GM23338 (cell line): ENCODE measurements around the gene ESPN. TPM values are rescaled to one million over a fixed set of nuclear protein-coding genes. Genes with fewer than 3 reads are reported as not detected.

Experiments used
- ATAC-seq: fragments of 200-7000 bp; cut with Tn5 transposase; 3 replicates; pipeline ENCODE4 v1.9.1; 2020
- DNase-seq: peaks from one replicate; pipeline ENCODE4 v3.0.0-alpha.2; 2015; ENCODE audit warnings: low spot score
- H2AFZ ChIP-seq: fragments of 200-600 bp; sonication (generic); 2 replicates; pipeline ENCODE4 v1.8.0; 2016; ENCODE audit warnings: antibody characterized with exemption, mild to moderate bottlenecking, moderate library complexity
- H3F3A ChIP-seq: fragments of 200-600 bp; sonication (generic); replicated peaks from 2 replicates; pipeline ENCODE4 v1.8.0; 2017; ENCODE audit warnings: antibody characterized with exemption, mixed run types, low read depth
- H3K27ac ChIP-seq: fragments of 200-600 bp; sonication (generic); 2 replicates; pipeline ENCODE4 v1.6.1; 2016; ENCODE audit warnings: low read depth
- H3K27me3 ChIP-seq: fragments of 200-600 bp; sonication (generic); 2 replicates; pipeline ENCODE4 v1.8.0; 2016; ENCODE audit warnings: mild to moderate bottlenecking, mixed run types, moderate library complexity; ENCODE audit not compliant: insufficient read depth
- H3K36me3 ChIP-seq: fragments of 200-600 bp; sonication (generic); 2 replicates; pipeline ENCODE4 v1.8.0; 2016; ENCODE audit warnings: mild to moderate bottlenecking; ENCODE audit not compliant: insufficient read depth
- H3K4me1 ChIP-seq: fragments of 200-600 bp; sonication (generic); 2 replicates; pipeline ENCODE4 v1.8.0; 2016; ENCODE audit warnings: mild to moderate bottlenecking, moderate library complexity; ENCODE audit not compliant: insufficient read depth
- H3K4me2 ChIP-seq: fragments of 200-600 bp; sonication (generic); 2 replicates; pipeline ENCODE4 v1.7.1; 2017; ENCODE audit warnings: mixed run types
- H3K4me3 ChIP-seq: fragments of 200-600 bp; sonication (generic); 2 replicates; pipeline ENCODE4 v1.6.1; 2016; ENCODE audit warnings: mixed run types
- H3K79me2 ChIP-seq: fragments of 200-600 bp; sonication (generic); replicated peaks from 2 replicates; pipeline ENCODE4 v1.8.0; 2017; ENCODE audit warnings: mild to moderate bottlenecking; ENCODE audit not compliant: insufficient read depth
- H3K9me2 ChIP-seq: fragments of 200-600 bp; sonication (generic); 2 replicates; pipeline ENCODE4 v1.8.0; 2017; ENCODE audit not compliant: insufficient read depth
- H4K20me1 ChIP-seq: fragments of 200-600 bp; sonication (generic); replicated peaks from 2 replicates; pipeline ENCODE4 v1.8.0; 2017; ENCODE audit warnings: mild to moderate bottlenecking; ENCODE audit not compliant: insufficient read depth
- H3K27ac Mint-ChIP-seq: 2 replicates; pipeline ENCODE4 v1.8.0; 2020; ENCODE audit warnings: inconsistent platforms, mild to moderate bottlenecking, moderate library complexity, mixed read lengths
- H3K27me3 Mint-ChIP-seq: 3 replicates; pipeline ENCODE4 v1.8.0; 2022; ENCODE audit warnings: low read depth, mild to moderate bottlenecking, moderate library complexity, mixed read lengths, inconsistent platforms; ENCODE audit not compliant: insufficient read depth, poor library complexity
- H3K36me3 Mint-ChIP-seq: 3 replicates; pipeline ENCODE4 v1.8.0; 2021; ENCODE audit warnings: low read depth, mild to moderate bottlenecking, inconsistent platforms, moderate library complexity, mixed read lengths
- H3K4me1 Mint-ChIP-seq: 3 replicates; pipeline ENCODE4 v1.8.0; 2020; ENCODE audit warnings: mild to moderate bottlenecking, inconsistent platforms, mixed read lengths
- H3K4me3 Mint-ChIP-seq: 3 replicates; pipeline ENCODE4 v1.8.0; 2021; ENCODE audit warnings: moderate library complexity, mild to moderate bottlenecking, inconsistent platforms, mixed read lengths
- H3K9me3 Mint-ChIP-seq: 3 replicates; pipeline ENCODE4 v1.8.0; 2020; ENCODE audit warnings: moderate library complexity, mild to moderate bottlenecking, inconsistent platforms, mixed read lengths
- CREB1 ChIP-seq: fragments of 250-450 bp; sonication (Bioruptor Pico); IDR thresholded peaks from 2 replicates; pipeline ENCODE4 v1.5.0; 2020; ENCODE audit warnings: low read depth, mild to moderate bottlenecking, moderate library complexity
- EZH2 ChIP-seq: fragments of 200-600 bp; sonication (generic); IDR thresholded peaks from one replicate; pipeline ENCODE4 v1.8.0; 2017; ENCODE audit warnings: antibody characterized with exemption, mild to moderate bottlenecking, low read depth; ENCODE audit not compliant: unreplicated experiment
- EZH2phosphoT487 ChIP-seq: fragments of 200-600 bp; sonication (generic); IDR thresholded peaks from one replicate; pipeline ENCODE4 v1.8.1; 2018; ENCODE audit warnings: antibody characterized with exemption; ENCODE audit not compliant: unreplicated experiment
- JUNB ChIP-seq: IDR thresholded peaks from one replicate; pipeline ENCODE4 v1.6.1; 2016; ENCODE audit warnings: antibody characterized with exemption; ENCODE audit not compliant: unreplicated experiment
- NANOG ChIP-seq: IDR thresholded peaks from 2 replicates; pipeline ENCODE4 v1.6.1; 2016; ENCODE audit warnings: antibody characterized with exemption, borderline replicate concordance
- POLR2AphosphoS5 ChIP-seq: IDR thresholded peaks from 2 replicates; pipeline ENCODE4 v1.6.1; 2016; ENCODE audit warnings: antibody characterized with exemption, low read depth
- STAT1 ChIP-seq: IDR thresholded peaks from one replicate; pipeline ENCODE4 v1.6.1; 2016; ENCODE audit warnings: antibody characterized with exemption; ENCODE audit not compliant: unreplicated experiment
- ZNF331 ChIP-seq: fragments of 250-450 bp; sonication (Bioruptor Pico); IDR thresholded peaks from 2 replicates; pipeline ENCODE4 v1.5.0; 2020; ENCODE audit warnings: low read depth, mild to moderate bottlenecking, moderate library complexity
- polyA plus RNA-seq: library from polyadenylated mRNA; unstranded; fragments of >200 nt; fragmentation: Nextera tagmentation; extraction: Ambion mirVana; gene quantifications from 2 replicates; pipeline ENCODE4 v1.2.1, GENCODE V29; 2016
- total RNA-seq: library from RNA; depleted of rRNA; stranded (reverse); fragments of >200 nt; shearing (Covaris generic); gene quantifications from 2 replicates; pipeline ENCODE4 v1.2.3, GENCODE V29; 2014
- TF ChIP-seq, protein P1 (sequence below): fragments of 250-450 bp; sonication (Bioruptor Pico); IDR thresholded peaks from 2 replicates; pipeline ENCODE4 v1.5.0; 2020; ENCODE audit warnings: mild to moderate bottlenecking, moderate library complexity
- TF ChIP-seq, protein P2 (sequence below): IDR thresholded peaks from one replicate; pipeline ENCODE4 v1.6.1; 2018; ENCODE audit warnings: antibody characterized with exemption; ENCODE audit not compliant: unreplicated experiment
- TF ChIP-seq, protein P3 (sequence below), 2 experiments: fragments of 200-600 bp in 1 of 2; sonication (generic) in 1 of 2; conservative IDR thresholded peaks; 2 replicates each; pipeline versions ENCODE4 v1.5.1 to v1.6.1; 2016 to 2017; ENCODE audit warnings: antibody characterized with exemption in 2 of 2, low read depth in 2 of 2, mild to moderate bottlenecking in 2 of 2, moderate library complexity in 1 of 2
- TF ChIP-seq, protein P4 (sequence below): IDR thresholded peaks from 2 replicates; pipeline ENCODE4 v1.6.1; 2016; ENCODE audit warnings: antibody characterized with exemption

The ESPN gene
- total and polyA plus RNA-seq, 2 experiments from 2014 or later = 12.2 to 13.6 TPM

DNA sequence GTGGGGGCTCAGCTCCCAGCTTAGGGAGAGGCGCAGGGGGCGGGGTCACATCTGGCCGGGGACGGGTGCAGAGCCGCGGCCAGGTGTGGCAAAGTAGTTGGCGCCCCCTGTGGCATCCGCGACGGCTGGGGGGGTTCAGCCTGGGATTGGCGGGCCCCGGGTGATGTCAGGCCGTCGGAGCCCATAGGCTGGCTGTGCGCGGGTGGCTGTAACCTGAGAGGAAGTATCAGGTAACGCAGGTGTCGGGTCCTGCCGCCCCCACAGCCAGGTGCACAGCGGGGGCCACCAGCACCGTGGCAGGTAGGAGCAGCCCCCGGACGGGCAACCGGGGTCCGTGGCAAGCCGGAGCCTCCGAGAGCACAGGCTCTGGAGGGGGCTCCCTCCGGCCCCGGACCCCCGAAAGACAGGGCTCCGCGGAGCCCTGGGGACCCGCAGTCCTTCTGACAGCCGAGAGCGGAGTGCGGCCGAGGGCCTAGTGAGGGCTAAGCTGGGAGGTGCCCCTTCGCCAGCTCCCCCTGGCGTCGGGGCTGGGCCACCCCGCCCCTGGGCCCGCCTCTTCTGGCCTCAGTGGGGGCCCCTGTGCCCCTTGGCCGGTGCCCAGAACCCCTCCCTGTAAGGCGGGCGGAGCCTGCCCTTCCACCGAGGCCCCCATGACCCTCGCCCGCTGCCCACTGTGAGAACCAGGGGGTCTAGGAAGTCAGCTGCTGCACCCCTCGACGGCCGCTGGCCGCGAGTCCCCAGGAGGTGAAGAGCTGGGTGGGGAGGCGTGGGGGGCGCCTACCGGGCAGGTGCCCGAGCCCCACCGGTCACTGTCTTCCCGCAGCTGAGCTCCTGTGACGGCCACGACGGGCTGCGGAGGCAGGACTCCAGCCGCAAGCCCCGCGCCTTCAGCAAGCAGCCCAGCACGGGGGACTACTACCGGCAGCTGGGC is 23.5 kb downstream of the ESPN start:
- Histone ChIP-seq H3F3A (peaks cover 4% of the 10 kb centered on the region; the same call in 1 of the 2 replicates), H3K4me1 (peaks cover 7% of the 10 kb centered on the region; the same call in 1 of the 2 replicates)

More for the DNA sequence above, 23.5 kb downstream of the ESPN start:
- ATAC-seq = peak; percentile 76
- H3K27me3 ChIP-seq = peaks cover 7% of the 10 kb centered on the region; the same call in 1 of the 2 replicates
- TF ChIP-seq, protein P1, sequence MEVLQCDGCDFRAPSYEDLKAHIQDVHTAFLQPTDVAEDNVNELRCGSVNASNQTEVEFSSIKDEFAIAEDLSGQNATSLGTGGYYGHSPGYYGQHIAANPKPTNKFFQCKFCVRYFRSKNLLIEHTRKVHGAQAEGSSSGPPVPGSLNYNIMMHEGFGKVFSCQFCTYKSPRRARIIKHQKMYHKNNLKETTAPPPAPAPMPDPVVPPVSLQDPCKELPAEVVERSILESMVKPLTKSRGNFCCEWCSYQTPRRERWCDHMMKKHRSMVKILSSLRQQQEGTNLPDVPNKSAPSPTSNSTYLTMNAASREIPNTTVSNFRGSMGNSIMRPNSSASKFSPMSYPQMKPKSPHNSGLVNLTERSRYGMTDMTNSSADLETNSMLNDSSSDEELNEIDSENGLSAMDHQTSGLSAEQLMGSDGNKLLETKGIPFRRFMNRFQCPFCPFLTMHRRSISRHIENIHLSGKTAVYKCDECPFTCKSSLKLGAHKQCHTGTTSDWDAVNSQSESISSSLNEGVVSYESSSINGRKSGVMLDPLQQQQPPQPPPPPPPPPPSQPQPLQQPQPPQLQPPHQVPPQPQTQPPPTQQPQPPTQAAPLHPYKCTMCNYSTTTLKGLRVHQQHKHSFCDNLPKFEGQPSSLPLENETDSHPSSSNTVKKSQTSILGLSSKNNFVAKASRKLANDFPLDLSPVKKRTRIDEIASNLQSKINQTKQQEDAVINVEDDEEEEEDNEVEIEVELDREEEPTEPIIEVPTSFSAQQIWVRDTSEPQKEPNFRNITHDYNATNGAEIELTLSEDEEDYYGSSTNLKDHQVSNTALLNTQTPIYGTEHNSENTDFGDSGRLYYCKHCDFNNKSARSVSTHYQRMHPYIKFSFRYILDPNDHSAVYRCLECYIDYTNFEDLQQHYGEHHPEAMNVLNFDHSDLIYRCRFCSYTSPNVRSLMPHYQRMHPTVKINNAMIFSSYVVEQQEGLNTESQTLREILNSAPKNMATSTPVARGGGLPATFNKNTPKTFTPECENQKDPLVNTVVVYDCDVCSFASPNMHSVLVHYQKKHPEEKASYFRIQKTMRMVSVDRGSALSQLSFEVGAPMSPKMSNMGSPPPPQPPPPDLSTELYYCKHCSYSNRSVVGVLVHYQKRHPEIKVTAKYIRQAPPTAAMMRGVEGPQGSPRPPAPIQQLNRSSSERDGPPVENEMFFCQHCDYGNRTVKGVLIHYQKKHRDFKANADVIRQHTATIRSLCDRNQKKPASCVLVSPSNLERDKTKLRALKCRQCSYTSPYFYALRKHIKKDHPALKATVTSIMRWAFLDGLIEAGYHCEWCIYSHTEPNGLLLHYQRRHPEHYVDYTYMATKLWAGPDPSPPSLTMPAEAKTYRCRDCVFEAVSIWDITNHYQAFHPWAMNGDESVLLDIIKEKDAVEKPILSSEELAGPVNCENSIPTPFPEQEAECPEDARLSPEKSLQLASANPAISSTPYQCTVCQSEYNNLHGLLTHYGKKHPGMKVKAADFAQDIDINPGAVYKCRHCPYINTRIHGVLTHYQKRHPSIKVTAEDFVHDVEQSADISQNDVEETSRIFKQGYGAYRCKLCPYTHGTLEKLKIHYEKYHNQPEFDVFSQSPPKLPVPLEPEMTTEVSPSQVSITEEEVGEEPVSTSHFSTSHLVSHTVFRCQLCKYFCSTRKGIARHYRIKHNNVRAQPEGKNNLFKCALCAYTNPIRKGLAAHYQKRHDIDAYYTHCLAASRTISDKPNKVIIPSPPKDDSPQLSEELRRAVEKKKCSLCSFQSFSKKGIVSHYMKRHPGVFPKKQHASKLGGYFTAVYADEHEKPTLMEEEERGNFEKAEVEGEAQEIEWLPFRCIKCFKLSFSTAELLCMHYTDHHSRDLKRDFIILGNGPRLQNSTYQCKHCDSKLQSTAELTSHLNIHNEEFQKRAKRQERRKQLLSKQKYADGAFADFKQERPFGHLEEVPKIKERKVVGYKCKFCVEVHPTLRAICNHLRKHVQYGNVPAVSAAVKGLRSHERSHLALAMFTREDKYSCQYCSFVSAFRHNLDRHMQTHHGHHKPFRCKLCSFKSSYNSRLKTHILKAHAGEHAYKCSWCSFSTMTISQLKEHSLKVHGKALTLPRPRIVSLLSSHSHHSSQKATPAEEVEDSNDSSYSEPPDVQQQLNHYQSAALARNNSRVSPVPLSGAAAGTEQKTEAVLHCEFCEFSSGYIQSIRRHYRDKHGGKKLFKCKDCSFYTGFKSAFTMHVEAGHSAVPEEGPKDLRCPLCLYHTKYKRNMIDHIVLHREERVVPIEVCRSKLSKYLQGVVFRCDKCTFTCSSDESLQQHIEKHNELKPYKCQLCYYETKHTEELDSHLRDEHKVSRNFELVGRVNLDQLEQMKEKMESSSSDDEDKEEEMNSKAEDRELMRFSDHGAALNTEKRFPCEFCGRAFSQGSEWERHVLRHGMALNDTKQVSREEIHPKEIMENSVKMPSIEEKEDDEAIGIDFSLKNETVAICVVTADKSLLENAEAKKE = no peak
- TF ChIP-seq STAT1 = no peak
- TF ChIP-seq, protein P2, sequence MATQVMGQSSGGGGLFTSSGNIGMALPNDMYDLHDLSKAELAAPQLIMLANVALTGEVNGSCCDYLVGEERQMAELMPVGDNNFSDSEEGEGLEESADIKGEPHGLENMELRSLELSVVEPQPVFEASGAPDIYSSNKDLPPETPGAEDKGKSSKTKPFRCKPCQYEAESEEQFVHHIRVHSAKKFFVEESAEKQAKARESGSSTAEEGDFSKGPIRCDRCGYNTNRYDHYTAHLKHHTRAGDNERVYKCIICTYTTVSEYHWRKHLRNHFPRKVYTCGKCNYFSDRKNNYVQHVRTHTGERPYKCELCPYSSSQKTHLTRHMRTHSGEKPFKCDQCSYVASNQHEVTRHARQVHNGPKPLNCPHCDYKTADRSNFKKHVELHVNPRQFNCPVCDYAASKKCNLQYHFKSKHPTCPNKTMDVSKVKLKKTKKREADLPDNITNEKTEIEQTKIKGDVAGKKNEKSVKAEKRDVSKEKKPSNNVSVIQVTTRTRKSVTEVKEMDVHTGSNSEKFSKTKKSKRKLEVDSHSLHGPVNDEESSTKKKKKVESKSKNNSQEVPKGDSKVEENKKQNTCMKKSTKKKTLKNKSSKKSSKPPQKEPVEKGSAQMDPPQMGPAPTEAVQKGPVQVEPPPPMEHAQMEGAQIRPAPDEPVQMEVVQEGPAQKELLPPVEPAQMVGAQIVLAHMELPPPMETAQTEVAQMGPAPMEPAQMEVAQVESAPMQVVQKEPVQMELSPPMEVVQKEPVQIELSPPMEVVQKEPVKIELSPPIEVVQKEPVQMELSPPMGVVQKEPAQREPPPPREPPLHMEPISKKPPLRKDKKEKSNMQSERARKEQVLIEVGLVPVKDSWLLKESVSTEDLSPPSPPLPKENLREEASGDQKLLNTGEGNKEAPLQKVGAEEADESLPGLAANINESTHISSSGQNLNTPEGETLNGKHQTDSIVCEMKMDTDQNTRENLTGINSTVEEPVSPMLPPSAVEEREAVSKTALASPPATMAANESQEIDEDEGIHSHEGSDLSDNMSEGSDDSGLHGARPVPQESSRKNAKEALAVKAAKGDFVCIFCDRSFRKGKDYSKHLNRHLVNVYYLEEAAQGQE = no peak
- TF ChIP-seq NANOG = no peak
- peak; percentile 53; the same call in 1 of the 2 replicates for TF ChIP-seq POLR2AphosphoS5
- TF ChIP-seq EZH2phosphoT487 = no peak
- no peak for TF ChIP-seq EZH2
- peak; percentile 74 for TF ChIP-seq CREB1 (CRISPR knock-in tag)
- no peak for TF ChIP-seq ZNF331
- TF ChIP-seq, protein P3, sequence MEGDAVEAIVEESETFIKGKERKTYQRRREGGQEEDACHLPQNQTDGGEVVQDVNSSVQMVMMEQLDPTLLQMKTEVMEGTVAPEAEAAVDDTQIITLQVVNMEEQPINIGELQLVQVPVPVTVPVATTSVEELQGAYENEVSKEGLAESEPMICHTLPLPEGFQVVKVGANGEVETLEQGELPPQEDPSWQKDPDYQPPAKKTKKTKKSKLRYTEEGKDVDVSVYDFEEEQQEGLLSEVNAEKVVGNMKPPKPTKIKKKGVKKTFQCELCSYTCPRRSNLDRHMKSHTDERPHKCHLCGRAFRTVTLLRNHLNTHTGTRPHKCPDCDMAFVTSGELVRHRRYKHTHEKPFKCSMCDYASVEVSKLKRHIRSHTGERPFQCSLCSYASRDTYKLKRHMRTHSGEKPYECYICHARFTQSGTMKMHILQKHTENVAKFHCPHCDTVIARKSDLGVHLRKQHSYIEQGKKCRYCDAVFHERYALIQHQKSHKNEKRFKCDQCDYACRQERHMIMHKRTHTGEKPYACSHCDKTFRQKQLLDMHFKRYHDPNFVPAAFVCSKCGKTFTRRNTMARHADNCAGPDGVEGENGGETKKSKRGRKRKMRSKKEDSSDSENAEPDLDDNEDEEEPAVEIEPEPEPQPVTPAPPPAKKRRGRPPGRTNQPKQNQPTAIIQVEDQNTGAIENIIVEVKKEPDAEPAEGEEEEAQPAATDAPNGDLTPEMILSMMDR (conservative IDR thresholded peaks at IDR 0.05; ENCODE audit: low read depth in 2 of 2) = peak; percentile 24 to 53; a peak in 3 of 4 replicates
- TF ChIP-seq JUNB = no peak
- TF ChIP-seq, protein P4, sequence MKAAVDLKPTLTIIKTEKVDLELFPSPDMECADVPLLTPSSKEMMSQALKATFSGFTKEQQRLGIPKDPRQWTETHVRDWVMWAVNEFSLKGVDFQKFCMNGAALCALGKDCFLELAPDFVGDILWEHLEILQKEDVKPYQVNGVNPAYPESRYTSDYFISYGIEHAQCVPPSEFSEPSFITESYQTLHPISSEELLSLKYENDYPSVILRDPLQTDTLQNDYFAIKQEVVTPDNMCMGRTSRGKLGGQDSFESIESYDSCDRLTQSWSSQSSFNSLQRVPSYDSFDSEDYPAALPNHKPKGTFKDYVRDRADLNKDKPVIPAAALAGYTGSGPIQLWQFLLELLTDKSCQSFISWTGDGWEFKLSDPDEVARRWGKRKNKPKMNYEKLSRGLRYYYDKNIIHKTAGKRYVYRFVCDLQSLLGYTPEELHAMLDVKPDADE = no peak
- no peaks in the 10 kb centered on the region for H4K20me1 ChIP-seq
- H3K27ac Mint-ChIP-seq = peak overlapping the region; percentile 52
- no peaks in the 10 kb centered on the region for H3K36me3 ChIP-seq
- H3K4me3 ChIP-seq = peak overlapping the region; percentile 70
- H3K9me3 Mint-ChIP-seq = no peaks in the 10 kb centered on the region
- H3K4me1 Mint-ChIP-seq = peaks cover 29% of the 10 kb centered on the region
- H3K27ac ChIP-seq = 0 out of 2 replicates have a peak overlapping the region, but pooled peaks have one; percentile 72
- peak overlapping the region; percentile 74 for H3K4me3 Mint-ChIP-seq
- H3K36me3 Mint-ChIP-seq = peaks cover 2% of the 10 kb centered on the region; the same call in 1 of the 3 replicates
- peak; percentile 97 for DNase-seq
- H3K27me3 Mint-ChIP-seq = peaks cover 22% of the 10 kb centered on the region
- H3K79me2 ChIP-seq = no peaks in the 10 kb centered on the region
- H3K9me2 ChIP-seq = no peaks in the 10 kb centered on the region
- H2AFZ ChIP-seq = no peak overlapping the region
- peak overlapping the region; percentile 84 for H3K4me2 ChIP-seq
